ENCODE data around the gene ELOA. TPM values are rescaled to one million over a fixed set of nuclear protein-coding genes. Genes with fewer than 3 reads are reported as not detected.
"Not testable (repeated sequence)": the region's sequence is repeated elsewhere in the genome, so short reads cannot be mapped to it uniquely, and the experiment has no call there.

Gene ELOA
- total RNA-seq, 1 donor from 2014 or later, result 49.4 TPM

GRCh38 chr1:23779826-23780371, 36.6 kb downstream of the ELOA start:
- DNase-seq (ENCODE audit: extremely low read depth, low read depth, low spot score), result no peak

GRCh38 chr1:23783141-23783540, 39.9 kb downstream of the ELOA start:
- DNase-seq (ENCODE audit: extremely low read depth, low read depth, low spot score), result not testable (repeated sequence)

GRCh38 chr1:23784846-23785245, 41.6 kb downstream of the ELOA start:
- DNase-seq (ENCODE audit: extremely low read depth, low read depth, low spot score), result no peak

GRCh38 chr1:23787701-23788100, 44.4 kb downstream of the ELOA start:
- DNase-seq (ENCODE audit: extremely low read depth, low read depth, low spot score), result no peak

GRCh38 chr1:23788695-23789094, 45.4 kb downstream of the ELOA start:
- no peak for DNase-seq (ENCODE audit: extremely low read depth, low read depth, low spot score)

GRCh38 chr1:23790696-23791515, 47.6 kb downstream of the ELOA start, which contains the start of gene LYPLA2:
Gene LYPLA2, plus strand, starts transcription at chr1:23791145. Its CDS starts 1,538 bp downstream, at chr1:23792683.
- DNase-seq (ENCODE audit: extremely low read depth, low read depth, low spot score), result no peak

GRCh38 chr1:23791516-23792047, 48.3 kb downstream of the ELOA start:
- DNase-seq (ENCODE audit: extremely low read depth, low read depth, low spot score), result no peak

- no peak for DNase-seq (ENCODE audit: extremely low read depth, low read depth, low spot score)
Measured at GRCh38 chr1:23792151-23792945, 49.1 kb downstream of the ELOA start.

GRCh38 chr1:23793018-23793781, 49.9 kb downstream of the ELOA start:
- DNase-seq (ENCODE audit: extremely low read depth, low read depth, low spot score), result no peak

- no peak for DNase-seq (ENCODE audit: extremely low read depth, low read depth, low spot score)
Measured at GRCh38 chr1:23793861-23794731, 50.8 kb downstream of the ELOA start.

GRCh38 chr1:23794732-23795182, 51.5 kb downstream of the ELOA start:
- not testable (repeated sequence) for DNase-seq (ENCODE audit: extremely low read depth, low read depth, low spot score)

- DNase-seq (ENCODE audit: extremely low read depth, low read depth, low spot score), result no peak
Measured at GRCh38 chr1:23795676-23796465, 52.6 kb downstream of the ELOA start.

- no peak for DNase-seq (ENCODE audit: extremely low read depth, low read depth, low spot score)
Measured at GRCh38 chr1:23796466-23797271, 53.4 kb downstream of the ELOA start.

GRCh38 chr1:23797478-23798448, 54.5 kb downstream of the ELOA start:
- no peak for DNase-seq (ENCODE audit: extremely low read depth, low read depth, low spot score)

- DNase-seq (ENCODE audit: extremely low read depth, low read depth, low spot score), result no peak
Measured at GRCh38 chr1:23798662-23799142, 55.4 kb downstream of the ELOA start.

GRCh38 chr1:23799255-23799569, 55.9 kb downstream of the ELOA start:
- DNase-seq (ENCODE audit: extremely low read depth, low read depth, low spot score), result no peak
